ENCODE data around the gene PARP8.

Gene PARP8

GRCh38 chr5:50740832-50741231 lies 74.4 kb downstream of the PARP8 start:
- TF ChIP-seq CTCF (IDR thresholded peaks at IDR 0.05; ENCODE audit: low read depth, low read length, missing control alignments): no peak
- DNase-seq (ENCODE audit: low read depth): no peak
- no peak overlapping the region for H3K4me3 ChIP-seq (ENCODE audit: low read depth, low read length)

- peak overlapping the region; percentile 46; the same call in 1 of the 2 replicates for H3K4me3 ChIP-seq (ENCODE audit: low read depth, low read length)
- no peak for TF ChIP-seq CTCF (IDR thresholded peaks at IDR 0.05; ENCODE audit: low read depth, low read length, missing control alignments)
- DNase-seq (ENCODE audit: low read depth): no peak
These were observed 78.3 kb downstream of the PARP8 start for GRCh38 chr5:50744776-50745175.

GRCh38 chr5:50745221-50745910 lies 78.9 kb downstream of the PARP8 start:
- peak overlapping the region; percentile 46; the same call in 1 of the 2 replicates for H3K4me3 ChIP-seq (ENCODE audit: low read depth, low read length)
- DNase-seq (ENCODE audit: low read depth): no peak

GRCh38 chr5:50749181-50749580 lies 82.7 kb downstream of the PARP8 start:
- no peak for DNase-seq (ENCODE audit: low read depth)
- no peak overlapping the region for H3K4me3 ChIP-seq (ENCODE audit: low read depth, low read length)
- TF ChIP-seq CTCF (IDR thresholded peaks at IDR 0.05; ENCODE audit: low read depth, low read length, missing control alignments): no peak

More at GRCh38 chr5:50745221-50745910, 78.9 kb downstream of the PARP8 start:
- no peak for TF ChIP-seq CTCF (IDR thresholded peaks at IDR 0.05; ENCODE audit: low read depth, low read length, missing control alignments)

- DNase-seq (ENCODE audit: low read depth): no peak
- no peak overlapping the region for H3K4me3 ChIP-seq (ENCODE audit: low read depth, low read length)
- no peak for TF ChIP-seq CTCF (IDR thresholded peaks at IDR 0.05; ENCODE audit: low read depth, low read length, missing control alignments)
These were observed 83.4 kb downstream of the PARP8 start for GRCh38 chr5:50749873-50750272.

GRCh38 chr5:50751064-50751657 lies 84.7 kb downstream of the PARP8 start:
- no peak overlapping the region for H3K4me3 ChIP-seq (ENCODE audit: low read depth, low read length)
- peak; percentile 73 for TF ChIP-seq CTCF (IDR thresholded peaks at IDR 0.05; ENCODE audit: low read depth, low read length, missing control alignments)
- DNase-seq (ENCODE audit: low read depth): peak; percentile 36

- no peak for TF ChIP-seq CTCF (IDR thresholded peaks at IDR 0.05; ENCODE audit: low read depth, low read length, missing control alignments)
- no peak overlapping the region for H3K4me3 ChIP-seq (ENCODE audit: low read depth, low read length)
- no peak for DNase-seq (ENCODE audit: low read depth)
These were observed 86.4 kb downstream of the PARP8 start for GRCh38 chr5:50752800-50753199.

Measured in GM12864 (cell line).